ENCODE measurements around the gene SLCO4A1.

Gene SLCO4A1

GRCh38 chr20:62686869-62687830, 44.8 kb downstream of the SLCO4A1 start:
- TF ChIP-seq CTCF (IDR thresholded peaks at IDR 0.05; ENCODE audit: insufficient read depth, low read length, missing control alignments), result no peak
- ChIA-PET CTCF (interaction anchor here (1.4 to 1.9 kb wide), 2 partner anchors 19 to 104 kb away, joined by 5 to 15 read pairs; no protein-coding TSS in a partner anchor), POLR2A (no interaction called here)
- DNase-seq (ENCODE audit: low read depth, low spot score), result no peak
- no peak overlapping the region for H3K4me3 ChIP-seq (ENCODE audit: low read depth, low read length)

GRCh38 chr20:62688083-62688482, 45.8 kb downstream of the SLCO4A1 start:
- no peak for DNase-seq (ENCODE audit: low read depth, low spot score)
- no peak overlapping the region for H3K4me3 ChIP-seq (ENCODE audit: low read depth, low read length)
- POLR2A ChIA-PET, result no interaction called here
- CTCF ChIA-PET, result interaction anchor here (1.0 to 2.7 kb wide), 5 partner anchors 9 to 103 kb away, joined by 3 to 18 read pairs (median 5); no protein-coding TSS in a partner anchor
- TF ChIP-seq CTCF (IDR thresholded peaks at IDR 0.05; ENCODE audit: insufficient read depth, low read length, missing control alignments), result no peak

GRCh38 chr20:62688855-62689460, 46.7 kb downstream of the SLCO4A1 start:
- ChIA-PET CTCF (interaction anchor here (0.8 to 2.7 kb wide), 7 partner anchors 9 to 102 kb away, joined by 3 to 18 read pairs (median 3); no protein-coding TSS in a partner anchor), POLR2A (no interaction called here)
- H3K4me3 ChIP-seq (ENCODE audit: low read depth, low read length), result no peak overlapping the region
- no peak for DNase-seq (ENCODE audit: low read depth, low spot score)
- peak; percentile 15 for TF ChIP-seq CTCF (IDR thresholded peaks at IDR 0.05; ENCODE audit: insufficient read depth, low read length, missing control alignments)

- TF ChIP-seq CTCF (IDR thresholded peaks at IDR 0.05; ENCODE audit: insufficient read depth, low read length, missing control alignments), result no peak
- ChIA-PET POLR2A (no interaction called here), CTCF (interaction anchor here (0.9 to 2.7 kb wide), 5 partner anchors 21 to 102 kb away, joined by 3 to 18 read pairs (median 9); no protein-coding TSS in a partner anchor)
- no peak for DNase-seq (ENCODE audit: low read depth, low spot score)
- H3K4me3 ChIP-seq (ENCODE audit: low read depth, low read length), result no peak overlapping the region
Measured at GRCh38 chr20:62689861-62690260, 47.6 kb downstream of the SLCO4A1 start.

- ChIA-PET POLR2A (no interaction called here), CTCF (interaction anchor here (1.2 to 2.7 kb wide), 3 partner anchors 22 to 101 kb away, joined by 3 to 12 read pairs (median 9); no protein-coding TSS in a partner anchor)
- DNase-seq (ENCODE audit: low read depth, low spot score), result no peak
- no peak overlapping the region for H3K4me3 ChIP-seq (ENCODE audit: low read depth, low read length)
- no peak for TF ChIP-seq CTCF (IDR thresholded peaks at IDR 0.05; ENCODE audit: insufficient read depth, low read length, missing control alignments)
Measured at GRCh38 chr20:62690261-62690820, 48.0 kb downstream of the SLCO4A1 start.
